Liver (tissue), 1 donor: ENCODE results near the gene AGPAT1.

ENCODE experiments used
- FOXA2 ChIP-seq: IDR thresholded peaks from 2 replicates; pipeline ENCODE4 v1.6.1; 2016; ENCODE audit warnings: antibody characterized with exemption
- TF ChIP-seq, protein P1 (sequence below): IDR thresholded peaks from 2 replicates; pipeline ENCODE4 v1.6.1; 2016; ENCODE audit warnings: antibody characterized with exemption

- TF ChIP-seq, protein P1, sequence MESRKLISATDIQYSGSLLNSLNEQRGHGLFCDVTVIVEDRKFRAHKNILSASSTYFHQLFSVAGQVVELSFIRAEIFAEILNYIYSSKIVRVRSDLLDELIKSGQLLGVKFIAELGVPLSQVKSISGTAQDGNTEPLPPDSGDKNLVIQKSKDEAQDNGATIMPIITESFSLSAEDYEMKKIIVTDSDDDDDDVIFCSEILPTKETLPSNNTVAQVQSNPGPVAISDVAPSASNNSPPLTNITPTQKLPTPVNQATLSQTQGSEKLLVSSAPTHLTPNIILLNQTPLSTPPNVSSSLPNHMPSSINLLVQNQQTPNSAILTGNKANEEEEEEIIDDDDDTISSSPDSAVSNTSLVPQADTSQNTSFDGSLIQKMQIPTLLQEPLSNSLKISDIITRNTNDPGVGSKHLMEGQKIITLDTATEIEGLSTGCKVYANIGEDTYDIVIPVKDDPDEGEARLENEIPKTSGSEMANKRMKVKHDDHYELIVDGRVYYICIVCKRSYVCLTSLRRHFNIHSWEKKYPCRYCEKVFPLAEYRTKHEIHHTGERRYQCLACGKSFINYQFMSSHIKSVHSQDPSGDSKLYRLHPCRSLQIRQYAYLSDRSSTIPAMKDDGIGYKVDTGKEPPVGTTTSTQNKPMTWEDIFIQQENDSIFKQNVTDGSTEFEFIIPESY = no peak
- no peak for TF ChIP-seq FOXA2
Observed at GRCh38 chr6:32184084-32184640, 8.3 kb upstream of the AGPAT1 start, which contains the start of gene AGER.
